GM23248 (cell line): Measurements from ENCODE around the gene IBA57. TPM values are rescaled to one million over a fixed set of nuclear protein-coding genes. Genes with fewer than 3 reads are reported as not detected.
A peak's percentile ranks its signal among the peaks of the same experiment; 100 is the strongest.

ENCODE experiments used
- DNase-seq: peaks from one replicate; pipeline ENCODE4 v3.0.0-alpha.2; 2015
- H2AFZ ChIP-seq: fragments of 200-600 bp; sonication (generic); 2 replicates; pipeline ENCODE4 v1.6.1; 2016; ENCODE audit warnings: antibody characterized with exemption
- H3F3A ChIP-seq: fragments of 200-600 bp; sonication (generic); 2 replicates; pipeline ENCODE4 v1.6.1; 2016; ENCODE audit warnings: mild to moderate bottlenecking, antibody characterized with exemption, mixed run types; ENCODE audit not compliant: insufficient read depth
- H3K27ac ChIP-seq: fragments of 200-600 bp; sonication (generic); 2 replicates; pipeline ENCODE4 v1.5.1; 2016; ENCODE audit warnings: mild to moderate bottlenecking
- H3K27me3 ChIP-seq: fragments of 200-600 bp; sonication (generic); replicated peaks from 2 replicates; pipeline ENCODE4 v1.6.1; 2016; ENCODE audit warnings: mild to moderate bottlenecking; ENCODE audit not compliant: insufficient read depth
- H3K36me3 ChIP-seq: fragments of 200-600 bp; sonication (generic); 2 replicates; pipeline ENCODE4 v1.6.1; 2016; ENCODE audit warnings: low read depth, mild to moderate bottlenecking
- H3K4me1 ChIP-seq: fragments of 200-600 bp; sonication (generic); 2 replicates; pipeline ENCODE4 v1.6.1; 2016; ENCODE audit warnings: mild to moderate bottlenecking; ENCODE audit not compliant: insufficient read depth
- H3K4me2 ChIP-seq: fragments of 200-600 bp; sonication (generic); one replicate; pipeline ENCODE4 v1.6.1; 2016; ENCODE audit warnings: mild to moderate bottlenecking; ENCODE audit not compliant: unreplicated experiment
- H3K4me3 ChIP-seq: fragments of 200-600 bp; sonication (generic); 2 replicates; pipeline ENCODE4 v1.5.1; 2016; ENCODE audit warnings: mild to moderate bottlenecking
- H3K79me2 ChIP-seq: fragments of 200-600 bp; sonication (generic); 2 replicates; pipeline ENCODE4 v1.6.1; 2016; ENCODE audit warnings: mild to moderate bottlenecking; ENCODE audit not compliant: insufficient read depth
- H3K9ac ChIP-seq: fragments of 200-600 bp; sonication (generic); 2 replicates; pipeline ENCODE4 v1.6.1; 2016; ENCODE audit warnings: mild to moderate bottlenecking
- H3K9me2 ChIP-seq: fragments of 200-600 bp; sonication (generic); 2 replicates; pipeline ENCODE4 v1.6.1; 2016; ENCODE audit warnings: mixed run types, mild to moderate bottlenecking, moderate library complexity; ENCODE audit not compliant: insufficient read depth
- H3K9me3 ChIP-seq: fragments of 200-600 bp; sonication (generic); one replicate; pipeline ENCODE4 v1.6.1; 2017; ENCODE audit warnings: low read depth
- H4K20me1 ChIP-seq: fragments of 200-600 bp; sonication (generic); 2 replicates; pipeline ENCODE4 v1.6.0; 2016; ENCODE audit not compliant: insufficient read depth
- EZH2 ChIP-seq: fragments of 200-600 bp; sonication (generic); IDR thresholded peaks from 2 replicates; pipeline ENCODE4 v1.6.1; 2018; ENCODE audit warnings: antibody characterized with exemption, mild to moderate bottlenecking; ENCODE audit not compliant: insufficient read depth, poor library complexity, severe bottlenecking
- EZH2phosphoT487 ChIP-seq: fragments of 200-600 bp; sonication (generic); IDR thresholded peaks from 2 replicates; pipeline ENCODE4 v1.6.1; 2018; ENCODE audit warnings: antibody characterized with exemption, moderate library complexity, mild to moderate bottlenecking, low read depth; ENCODE audit not compliant: insufficient read depth
- WGBS, 2 experiments: methylation state at CpG; one replicate each; pipeline ENCODE4 v1.1.6; 2015 to 2017; ENCODE audit warnings: low lambda C conversion rate in 2 of 2, low coverage in 1 of 2; ENCODE audit errors: missing lambda C conversion rate in 2 of 2; 5-methylcytosine and 5-hydroxymethylcytosine counted together
- in situ Hi-C: fragments of 300-500 bp; cut with MboI; formaldehyde crosslinking; loops from 2 replicates; pipeline ENCODE4 v1.15.0; 2020
- polyA plus RNA-seq: library from polyadenylated mRNA; unstranded; fragments of >200 nt; fragmentation: Nextera tagmentation; extraction: Ambion mirVana; gene quantifications from 2 replicates; pipeline ENCODE4 v1.2.1, GENCODE V29; 2016
- total RNA-seq: library from RNA; depleted of rRNA; stranded (reverse); fragments of >200 nt; shearing (Covaris generic); gene quantifications from 2 replicates; pipeline ENCODE4 v1.2.3, GENCODE V29; 2014

The IBA57 gene
- total and polyA plus RNA-seq, 2 experiments from 2014 or later: 2.0 to 2.9 TPM

- Histone ChIP-seq H3K9ac (0 out of 2 replicates have a peak overlapping the region, but pooled peaks have one; percentile 38), H3K79me2 (peaks cover 68% of the 10 kb centered on the region), H2AFZ (no peak overlapping the region), H3K27me3 (no peaks in the 10 kb centered on the region), H3K9me3 (no peaks in the 10 kb centered on the region), H3K4me3 (no peak overlapping the region), H3K4me1 (peaks cover 27% of the 10 kb centered on the region), H3K27ac (no peak overlapping the region), H3F3A (no peaks in the 10 kb centered on the region; the same call in 1 of the 2 replicates), H3K36me3 (no peaks in the 10 kb centered on the region), H4K20me1 (peaks cover 14% of the 10 kb centered on the region; the same call in 1 of the 2 replicates), H3K4me2 (no peak overlapping the region), H3K9me2 (no peaks in the 10 kb centered on the region)
- 73 to 79% methylated on average over 14 to 18 of the region's 18 CpGs for WGBS, 2 experiments
- TF ChIP-seq EZH2 (no peak), EZH2phosphoT487 (no peak)
- DNase-seq: no peak
- in situ Hi-C loops: no loop called here
Observed at GRCh38 chr1:228148196-228148861, 17.3 kb upstream of the IBA57 start.

- no peaks in the 10 kb centered on the region for H3K9me2 ChIP-seq
- no peaks in the 10 kb centered on the region; the same call in 1 of the 2 replicates for H3F3A ChIP-seq
- no peak overlapping the region for H3K27ac ChIP-seq
- peaks cover 23% of the 10 kb centered on the region for H3K4me1 ChIP-seq
- DNase-seq: no peak
- H3K79me2 ChIP-seq: peaks cover 62% of the 10 kb centered on the region
- no peaks in the 10 kb centered on the region for H3K27me3 ChIP-seq
- H2AFZ ChIP-seq: no peak overlapping the region
- H4K20me1 ChIP-seq: peaks cover 8% of the 10 kb centered on the region; the same call in 1 of the 2 replicates
- in situ Hi-C loops: no loop called here
- H3K4me3 ChIP-seq: no peak overlapping the region
- no peak for TF ChIP-seq EZH2phosphoT487
- TF ChIP-seq EZH2: no peak
- peak overlapping the region; percentile 38 for H3K9ac ChIP-seq
- 74 to 82% methylated on average over 8 of the region's 8 CpGs for WGBS, 2 experiments
- no peaks in the 10 kb centered on the region for H3K36me3 ChIP-seq
- peak overlapping the region; percentile 23 for H3K4me2 ChIP-seq
- no peaks in the 10 kb centered on the region for H3K9me3 ChIP-seq
Observed at GRCh38 chr1:228148935-228149405, 16.6 kb upstream of the IBA57 start.

GRCh38 chr1:228149406-228150119 lies 16.0 kb upstream of the IBA57 start, which contains the start of gene GJC2:
Gene GJC2 (plus strand): TSS chr1:228149930. CDS start chr1:228157759, 7,829 bp downstream.
- Histone ChIP-seq H3K9ac (peak within 1 kb of the TSS; percentile 38), H3K4me3 (no peak within 1 kb of the TSS), H3K36me3 (no peaks in the 10 kb centered on the region), H3K4me1 (peaks cover 23% of the 10 kb centered on the region), H3K4me2 (peak within 1 kb of the TSS; percentile 23), H3K27ac (peak within 1 kb of the TSS; percentile 46), H3F3A (no peaks in the 10 kb centered on the region; the same call in 1 of the 2 replicates), H4K20me1 (peaks cover 5% of the 10 kb centered on the region; the same call in 1 of the 2 replicates), H3K79me2 (peaks cover 56% of the 10 kb centered on the region), H3K9me3 (no peaks in the 10 kb centered on the region), H2AFZ (no peak within 1 kb of the TSS), H3K27me3 (no peaks in the 10 kb centered on the region), H3K9me2 (no peaks in the 10 kb centered on the region)
- peak; percentile 36 for DNase-seq
- WGBS, 2 experiments: 42 to 66% methylated on average over 10 to 17 of the region's 17 CpGs
- no peak for TF ChIP-seq EZH2phosphoT487
- no peak for TF ChIP-seq EZH2
- in situ Hi-C loops: no loop called here

- in situ Hi-C loops: no loop called here
- Histone ChIP-seq H4K20me1 (0 out of 2 replicates have a peak, but pooled peaks cover 4% of the 10 kb centered on the region), H2AFZ (no peak overlapping the region), H3K9me3 (no peaks in the 10 kb centered on the region), H3K27me3 (no peaks in the 10 kb centered on the region), H3K4me2 (peak overlapping the region; percentile 14), H3F3A (no peaks in the 10 kb centered on the region; the same call in 1 of the 2 replicates), H3K79me2 (peaks cover 51% of the 10 kb centered on the region), H3K9me2 (no peaks in the 10 kb centered on the region), H3K4me3 (no peak overlapping the region), H3K27ac (peak overlapping the region; percentile 46), H3K4me1 (peaks cover 23% of the 10 kb centered on the region), H3K36me3 (no peaks in the 10 kb centered on the region), H3K9ac (peak overlapping the region; percentile 38; the same call in 1 of the 2 replicates)
- 70 to 76% methylated on average over 6 to 7 of the region's 7 CpGs for WGBS, 2 experiments
- DNase-seq: no peak
- TF ChIP-seq EZH2 (no peak), EZH2phosphoT487 (no peak)
Observed at GRCh38 chr1:228150120-228150460, 15.5 kb upstream of the IBA57 start.
